IMR-90 (cell line): ENCODE results near the gene CCL5. TPM values are rescaled to one million over a fixed set of nuclear protein-coding genes. Genes with fewer than 3 reads are reported as not detected.

Experiments used
- ATAC-seq: fragments of 200-7000 bp; cut with Tn5 transposase; 2 replicates; pipeline ENCODE4 v1.9.1; 2020; ENCODE audit warnings: low read depth, mild to moderate bottlenecking, moderate library complexity
- BruUV-seq: library from RNA; stranded (reverse); fragments of 400-500 nt; replicated peaks from 2 replicates; lab custom pipeline; 2021; lab: Mats Ljungman, UMichigan
- CTCF ChIA-PET: fragments of 300-600 bp; formaldehyde crosslinking; extraction: SDS; loops from one replicate; lab custom pipeline; 2021; ENCODE audit warnings: antibody characterized with exemption; lab: Yijun Ruan, JAX
- POLR2A ChIA-PET: fragments of 300-600 bp; sonication (Branson Sonifier 250); formaldehyde crosslinking; loops from one replicate; lab custom pipeline; 2022; ENCODE audit warnings: antibody characterized with exemption; ENCODE audit not compliant: unreplicated experiment; lab: Charles Lee
- DNase-seq: peaks from one replicate; pipeline ENCODE4 v3.0.0; 2013
- H2AFZ ChIP-seq: replicated peaks from 2 replicates; pipeline ENCODE3; 2013; ENCODE audit warnings: low read length, mild to moderate bottlenecking; ENCODE audit not compliant: poor library complexity
- H2AK5ac ChIP-seq: 2 replicates; pipeline ENCODE4 v1.6.1; 2013; ENCODE audit warnings: low read depth, low read length, inconsistent platforms
- H2AK9ac ChIP-seq: replicated peaks from 2 replicates; pipeline ENCODE3; 2013; ENCODE audit warnings: mild to moderate bottlenecking, low read depth, low read length, moderate library complexity; ENCODE audit not compliant: poor library complexity
- H2BK120ac ChIP-seq: 2 replicates; pipeline ENCODE4 v1.6.1; 2013; ENCODE audit warnings: low read depth, low read length, inconsistent platforms
- H2BK15ac ChIP-seq: 3 replicates; pipeline ENCODE4 v1.6.1; 2013; ENCODE audit warnings: low read depth, low read length, inconsistent platforms
- H2BK20ac ChIP-seq: 2 replicates; pipeline ENCODE4 v1.6.1; 2013; ENCODE audit warnings: low read depth, mild to moderate bottlenecking, inconsistent platforms, low read length, moderate library complexity
- H2BK5ac ChIP-seq: 2 replicates; pipeline ENCODE4 v1.6.1; 2013; ENCODE audit warnings: mild to moderate bottlenecking, low read depth, low read length, inconsistent platforms; ENCODE audit not compliant: poor library complexity, severe bottlenecking
- H3K14ac ChIP-seq: replicated peaks from 2 replicates; pipeline ENCODE4 v1.6.1; 2013; ENCODE audit warnings: low read depth, low read length, inconsistent platforms
- H3K18ac ChIP-seq: 2 replicates; pipeline ENCODE4 v1.6.1; 2013; ENCODE audit warnings: low read depth, low read length, control low read depth
- H3K23ac ChIP-seq: 2 replicates; pipeline ENCODE4 v1.6.1; 2013; ENCODE audit warnings: low read depth, low read length, inconsistent platforms
- H3K27ac ChIP-seq: 2 replicates; pipeline ENCODE4 v1.5.1; 2013; ENCODE audit warnings: mild to moderate bottlenecking, control low read depth, low read length; ENCODE audit not compliant: insufficient read depth
- H3K27me3 ChIP-seq: 2 replicates; pipeline ENCODE4 v1.6.1; 2013; ENCODE audit warnings: low read length; ENCODE audit not compliant: control insufficient read depth, insufficient read depth
- H3K36me3 ChIP-seq: 2 replicates; pipeline ENCODE4 v1.6.1; 2013; ENCODE audit warnings: low read length, mixed read lengths; ENCODE audit not compliant: control insufficient read depth, insufficient read depth
- H3K4ac ChIP-seq: 2 replicates; pipeline ENCODE4 v1.6.1; 2013; ENCODE audit warnings: low read depth, low read length, inconsistent platforms
- H3K4me1 ChIP-seq: 2 replicates; pipeline ENCODE4 v1.6.1; 2013; ENCODE audit warnings: low read length, mixed read lengths; ENCODE audit not compliant: control insufficient read depth, insufficient read depth
- H3K4me2 ChIP-seq: 2 replicates; pipeline ENCODE4 v1.6.1; 2013; ENCODE audit warnings: low read depth, mild to moderate bottlenecking, control low read depth, low read length, moderate library complexity
- H3K4me3 ChIP-seq: 2 replicates; pipeline ENCODE4 v1.5.1; 2013; ENCODE audit warnings: low read depth, mild to moderate bottlenecking, control low read depth, low read length, moderate library complexity; ENCODE audit not compliant: insufficient read depth
- H3K56ac ChIP-seq: 2 replicates; pipeline ENCODE4 v1.6.1; 2013; ENCODE audit warnings: low read length, inconsistent platforms; ENCODE audit not compliant: insufficient read depth; ENCODE audit errors: extremely low read depth
- H3K79me1 ChIP-seq, 2 experiments: 2 replicates each; pipeline ENCODE4 v1.6.1; 2013; ENCODE audit warnings: low read length in 2 of 2, inconsistent platforms in 1 of 2, low read depth in 1 of 2
- H3K9ac ChIP-seq: 2 replicates; pipeline ENCODE4 v1.6.1; 2013; ENCODE audit warnings: low read depth, low read length, control low read depth
- H3K9me1 ChIP-seq: 2 replicates; pipeline ENCODE4 v1.6.1; 2013; ENCODE audit warnings: low read length, inconsistent platforms; ENCODE audit not compliant: insufficient read depth
- H3K9me3 ChIP-seq: 2 replicates; pipeline ENCODE4 v1.6.1; 2013; ENCODE audit warnings: low read length; ENCODE audit not compliant: control insufficient read depth, insufficient read depth
- H4K20me1 ChIP-seq: 2 replicates; pipeline ENCODE4 v1.6.1; 2013; ENCODE audit warnings: low read length, inconsistent platforms; ENCODE audit not compliant: insufficient read depth
- H4K5ac ChIP-seq: 2 replicates; pipeline ENCODE4 v1.6.1; 2013; ENCODE audit warnings: mild to moderate bottlenecking, low read depth, low read length, control low read depth
- H4K8ac ChIP-seq, 2 experiments: 2 replicates each; pipeline ENCODE4 v1.6.1; 2013; ENCODE audit warnings: low read depth in 2 of 2, low read length in 2 of 2, control low read depth in 1 of 2, inconsistent platforms in 1 of 2
- H4K91ac ChIP-seq: 2 replicates; pipeline ENCODE4 v1.6.1; 2013; ENCODE audit warnings: low read depth, low read length, inconsistent platforms; ENCODE audit not compliant: insufficient read depth
- CHD1 ChIP-seq: IDR thresholded peaks from 2 replicates; pipeline ENCODE4 v1.6.1; 2012; ENCODE audit warnings: low read depth, low read length, improper control_type of control experiment
- FOS ChIP-seq: fragments of 150-350 bp; IDR thresholded peaks from 2 replicates; pipeline ENCODE4 v1.6.1; 2016; ENCODE audit warnings: low read depth, low read length
- NFE2L2 ChIP-seq: fragments of 150-350 bp; IDR thresholded peaks from 2 replicates; pipeline ENCODE4 v1.6.1; 2016; ENCODE audit warnings: low read depth, mild to moderate bottlenecking, low read length
- POLR2A ChIP-seq: IDR thresholded peaks from 2 replicates; pipeline ENCODE4 v1.6.1; 2012; ENCODE audit warnings: mild to moderate bottlenecking, low read depth, low read length
- RAD21 ChIP-seq: IDR thresholded peaks from 2 replicates; pipeline ENCODE4 v1.6.1; 2012; ENCODE audit warnings: low read length, improper control_type of control experiment
- RFX5 ChIP-seq: IDR thresholded peaks from 2 replicates; pipeline ENCODE4 v1.8.0; 2012; ENCODE audit warnings: low read depth, mild to moderate bottlenecking, low read length, moderate library complexity
- WGBS, 2 experiments: methylation state at CpG; one replicate each; pipeline versions ENCODE4 v1.1.5 to v1.1.7; 2013; ENCODE audit warnings: missing lambda C conversion rate in 2 of 2; ENCODE audit not compliant: insufficient read length in 1 of 2; ENCODE audit errors: extremely low coverage in 2 of 2; 5-methylcytosine and 5-hydroxymethylcytosine counted together
- dilution Hi-C: fragments of 300-500 bp; cut with HindIII; formaldehyde crosslinking; loops from one replicate; pipeline ENCODE4 v1.14.3; 2018; ENCODE audit warnings: low sequenced_read_pairs; ENCODE audit not compliant: unreplicated experiment
- in situ Hi-C: fragments of 300-500 bp; cut with MboI; formaldehyde crosslinking; loops from 3 replicates; pipeline ENCODE4 v1.14.3; 2019; ENCODE audit warnings: low sequenced_read_pairs, inconsistent platforms, mixed read lengths
- intact Hi-C: fragments of 100-400 bp; cut with micrococcal nuclease; formaldehyde crosslinking; loops from 2 replicates; pipeline ENCODE4 v1.10.0; 2022
- polyA plus RNA-seq, 3 experiments: library from polyadenylated mRNA; depleted of rRNA; stranded (reverse); fragments of >200 nt; gene quantifications; 2 replicates each; pipeline ENCODE4 v1.2.3, GENCODE V29; 2012; ENCODE audit warnings: low replicate concordance in 1 of 3
- total RNA-seq: library from RNA; depleted of rRNA; stranded (reverse); fragments of >200 nt; gene quantifications from 2 replicates; pipeline ENCODE4 v1.2.3, GENCODE V29; 2012
- TF ChIP-seq, protein P1 (sequence below): fragments of 150-350 bp; IDR thresholded peaks from 2 replicates; pipeline ENCODE4 v1.6.1; 2016; ENCODE audit warnings: low read depth, mild to moderate bottlenecking, low read length, moderate library complexity, borderline replicate concordance
- TF ChIP-seq, protein P2 (sequence below): fragments of 150-350 bp; IDR thresholded peaks from 2 replicates; pipeline ENCODE4 v1.6.1; 2017; ENCODE audit warnings: mild to moderate bottlenecking, antibody characterized with exemption, low read length, low read depth

CCL5 gene
- total and polyA plus RNA-seq, 2 of the 4 experiments (the other 2 are of a cell fraction) = not detected

DNA sequence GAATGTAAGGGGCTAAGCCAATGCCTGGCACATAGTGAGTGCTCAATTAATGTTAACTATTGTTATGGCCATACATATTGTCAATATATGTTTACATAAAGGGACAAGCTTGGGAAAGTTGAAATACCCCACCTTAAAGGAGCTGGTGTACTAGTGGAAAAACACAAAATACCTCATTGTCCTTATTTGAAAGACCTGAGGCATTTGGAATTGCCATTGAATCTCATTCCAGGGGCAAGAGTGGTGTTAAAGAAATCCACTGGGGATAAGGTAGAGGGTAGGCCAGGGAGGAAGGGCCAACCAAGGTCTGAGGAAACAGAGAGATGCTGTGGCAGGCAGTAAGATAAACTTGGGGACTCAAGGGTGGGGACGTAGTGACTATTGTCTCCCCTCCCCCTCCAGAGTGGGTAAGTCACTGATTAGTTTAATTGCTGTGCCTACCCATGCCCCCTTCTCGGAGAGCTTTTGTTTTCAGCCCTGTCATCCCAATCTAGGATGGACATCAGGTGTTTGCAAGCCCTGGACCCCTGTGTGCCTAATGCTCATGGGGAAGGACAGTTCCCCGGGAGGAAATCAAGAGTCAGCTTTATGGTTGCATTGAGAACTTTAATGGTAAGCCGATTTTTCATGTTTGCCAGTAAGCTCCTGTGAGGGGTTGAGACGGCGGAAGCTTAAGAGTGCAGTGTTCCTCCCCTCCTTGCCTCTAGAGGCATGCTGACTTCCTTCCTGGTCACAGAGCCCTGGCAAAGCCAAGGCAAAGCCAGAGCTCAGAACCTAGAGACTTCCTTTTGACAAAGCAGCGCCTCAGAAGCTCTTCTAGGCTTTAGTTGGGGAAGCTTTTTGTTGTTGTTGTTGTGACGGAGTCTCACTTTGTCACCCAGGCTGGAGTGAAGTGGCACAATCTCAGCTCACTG lies 9.0 kb downstream of the CCL5 start:
- no peak overlapping the region for H3K56ac ChIP-seq
- WGBS, 2 experiments = no CpG with 5 or more reads among the region's 8 CpGs
- DNase-seq = no peak
- no peak overlapping the region for H3K27ac ChIP-seq
- H2BK120ac ChIP-seq = no peak overlapping the region
- H3K9me1 ChIP-seq = no peaks in the 10 kb centered on the region
- H3K18ac ChIP-seq = no peak overlapping the region
- no peaks in the 10 kb centered on the region for H3K79me1 ChIP-seq
- no peak overlapping the region for H3K9ac ChIP-seq
- H2BK15ac ChIP-seq = no peak overlapping the region
- BruUV-seq = no TSS peak
- no peak overlapping the region for H3K23ac ChIP-seq
- TF ChIP-seq, protein P1, sequence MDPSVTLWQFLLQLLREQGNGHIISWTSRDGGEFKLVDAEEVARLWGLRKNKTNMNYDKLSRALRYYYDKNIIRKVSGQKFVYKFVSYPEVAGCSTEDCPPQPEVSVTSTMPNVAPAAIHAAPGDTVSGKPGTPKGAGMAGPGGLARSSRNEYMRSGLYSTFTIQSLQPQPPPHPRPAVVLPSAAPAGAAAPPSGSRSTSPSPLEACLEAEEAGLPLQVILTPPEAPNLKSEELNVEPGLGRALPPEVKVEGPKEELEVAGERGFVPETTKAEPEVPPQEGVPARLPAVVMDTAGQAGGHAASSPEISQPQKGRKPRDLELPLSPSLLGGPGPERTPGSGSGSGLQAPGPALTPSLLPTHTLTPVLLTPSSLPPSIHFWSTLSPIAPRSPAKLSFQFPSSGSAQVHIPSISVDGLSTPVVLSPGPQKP = no peak
- no peak for TF ChIP-seq FOS
- no peak for TF ChIP-seq CHD1
- TF ChIP-seq RFX5 = no peak
- no peak for TF ChIP-seq NFE2L2
- no peak for TF ChIP-seq POLR2A
- no peak for TF ChIP-seq RAD21
- TF ChIP-seq, protein P2, sequence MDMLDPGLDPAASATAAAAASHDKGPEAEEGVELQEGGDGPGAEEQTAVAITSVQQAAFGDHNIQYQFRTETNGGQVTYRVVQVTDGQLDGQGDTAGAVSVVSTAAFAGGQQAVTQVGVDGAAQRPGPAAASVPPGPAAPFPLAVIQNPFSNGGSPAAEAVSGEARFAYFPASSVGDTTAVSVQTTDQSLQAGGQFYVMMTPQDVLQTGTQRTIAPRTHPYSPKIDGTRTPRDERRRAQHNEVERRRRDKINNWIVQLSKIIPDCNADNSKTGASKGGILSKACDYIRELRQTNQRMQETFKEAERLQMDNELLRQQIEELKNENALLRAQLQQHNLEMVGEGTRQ = no peak
- H2AFZ ChIP-seq = no peak overlapping the region
- H3K36me3 ChIP-seq = no peaks in the 10 kb centered on the region
- in situ Hi-C loops (no loop called here), dilution Hi-C loops (no loop called here), intact Hi-C loops (no loop called here)
- no peak overlapping the region for H4K5ac ChIP-seq
- H3K14ac ChIP-seq = no peak overlapping the region
- peaks cover 3% of the 10 kb centered on the region; the same call in 1 of the 2 replicates for H3K4me1 ChIP-seq
- H2AK9ac ChIP-seq = no peak overlapping the region
- POLR2A ChIA-PET = no interaction called here
- no peak overlapping the region for H3K4me2 ChIP-seq
- peaks cover 3% of the 10 kb centered on the region; the same call in 1 of the 2 replicates for H3K27me3 ChIP-seq
- no peak overlapping the region for H3K4me3 ChIP-seq
- H4K8ac ChIP-seq = no peak overlapping the region
- H2BK5ac ChIP-seq = no peak overlapping the region
- no peak overlapping the region for H3K4ac ChIP-seq
- H4K20me1 ChIP-seq = no peaks in the 10 kb centered on the region
- H4K91ac ChIP-seq = no peak overlapping the region
- CTCF ChIA-PET = interaction anchor here (0.9 kb wide), 2 partner anchors 14 to 76 kb away, joined by 3 to 8 read pairs; no protein-coding TSS in a partner anchor
- no peak overlapping the region for H2AK5ac ChIP-seq
- no peak overlapping the region for H2BK20ac ChIP-seq
- ATAC-seq = no peak
- no peaks in the 10 kb centered on the region for H3K9me3 ChIP-seq
